Testis (tissue), 3 donors: Measurements from ENCODE around the gene KBTBD4. TPM values are rescaled to one million over a fixed set of nuclear protein-coding genes. Genes with fewer than 3 reads are reported as not detected.
A peak's percentile ranks its signal among the peaks of the same experiment; 100 is the strongest.
"Not testable (repeated sequence)": the region's sequence is repeated elsewhere in the genome, so short reads cannot be mapped to it uniquely, and the experiment has no call there.

Source experiments
- DNase-seq: peaks from one replicate; pipeline ENCODE4 v3.0.0-alpha.2; 2019
- H3K27ac ChIP-seq, 2 donors: fragments of 200-600 bp; sonication (generic); one replicate each; pipeline ENCODE4 v1.5.1; 2019
- H3K27me3 ChIP-seq: fragments of 200-600 bp; sonication (generic); one replicate; pipeline ENCODE4 v1.5.1; 2019
- H3K36me3 ChIP-seq: fragments of 200-600 bp; sonication (generic); one replicate; pipeline ENCODE4 v1.5.1; 2017; ENCODE audit warnings: low read depth; ENCODE audit errors: missing control alignments
- H3K4me1 ChIP-seq: fragments of 200-600 bp; sonication (generic); one replicate; pipeline ENCODE4 v1.5.1; 2019
- H3K4me3 ChIP-seq, 2 donors: fragments of 200-600 bp; sonication (generic); one replicate each; pipeline ENCODE4 v1.5.1; 2017 to 2019
- H3K9me3 ChIP-seq: fragments of 200-600 bp; sonication (generic); one replicate; pipeline ENCODE4 v1.5.1; 2017
- CTCF ChIP-seq, 3 experiments: fragments of 450-650 bp in 2 of 3; fragments of 200-600 bp in 1 of 3; sonication (generic) in 1 of 3; IDR thresholded peaks; one replicate each; pipeline ENCODE4 v1.5.1; 2016 to 2019; ENCODE audit warnings: antibody characterized with exemption in 3 of 3, mild to moderate bottlenecking in 2 of 3, moderate library complexity in 1 of 3
- POLR2A ChIP-seq: fragments of 450-650 bp; IDR thresholded peaks from one replicate; pipeline ENCODE4 v1.6.1; 2017; ENCODE audit warnings: antibody characterized with exemption, mild to moderate bottlenecking, moderate library complexity
- WGBS, 2 donors: methylation state at CpG; one replicate each; pipeline ENCODE4 v1.1.5; 2018; 5-methylcytosine and 5-hydroxymethylcytosine counted together
- intact Hi-C: fragments of 100-400 bp; cut with DNase I; formaldehyde crosslinking; loops from one replicate; pipeline ENCODE4 v1.15.1; 2023; ENCODE audit warnings: low total_unique reads
- polyA plus RNA-seq: library from polyadenylated mRNA; stranded (reverse); fragments of 350-450 nt; fragmentation: Illumina TruSeq; extraction: RNeasy Lipid Tissue Mini Kit (QIAGEN cat#74804); gene quantifications from one replicate; pipeline ENCODE4 v1.2.3, GENCODE V29; 2014; ENCODE audit warnings: low read depth, low replicate concordance; ENCODE audit not compliant: insufficient read depth
- total RNA-seq, 2 donors: library from RNA; depleted of rRNA; stranded (reverse); fragments of >200 nt; gene quantifications; one replicate each; pipeline ENCODE4 v1.2.3, GENCODE V29; 2016

KBTBD4 gene
- total and polyA plus RNA-seq, 3 donors from 2014 or later = 27.8 to 35.9 (median 35.5) TPM

GRCh38 chr11:47533690-47534151 lies 45.0 kb downstream of the KBTBD4 start:
- Histone ChIP-seq H3K27me3 (no peaks in the 10 kb centered on the region), H3K9me3 (no peaks in the 10 kb centered on the region), H3K4me1 (peaks cover 37% of the 10 kb centered on the region), H3K36me3 (no peaks in the 10 kb centered on the region), H3K27ac (no peak overlapping the region), H3K4me3 (no peak overlapping the region)
- no peak for TF ChIP-seq CTCF (IDR thresholded peaks at IDR 0.05)
- no peak for TF ChIP-seq POLR2A
- WGBS, 2 donors = 81 to 95% methylated on average over 2 of the region's 2 CpGs
- no peak for DNase-seq
- intact Hi-C loops = no loop called here

GRCh38 chr11:47532597-47533213 lies 46.1 kb downstream of the KBTBD4 start:
- intact Hi-C loops = no loop called here
- Histone ChIP-seq H3K4me1 (peaks cover 37% of the 10 kb centered on the region), H3K9me3 (no peaks in the 10 kb centered on the region), H3K27me3 (no peaks in the 10 kb centered on the region), H3K4me3 (no peak overlapping the region), H3K27ac (no peak overlapping the region), H3K36me3 (no peaks in the 10 kb centered on the region)
- TF ChIP-seq CTCF (IDR thresholded peaks at IDR 0.05) = no peak
- TF ChIP-seq POLR2A = no peak
- WGBS, 2 donors = 72% methylated on average over 2 of the region's 2 CpGs
- DNase-seq = no peak

- Histone ChIP-seq H3K27ac (no peak overlapping the region), H3K36me3 (no peaks in the 10 kb centered on the region), H3K9me3 (no peaks in the 10 kb centered on the region), H3K4me3 (no peak overlapping the region), H3K4me1 (peaks cover 39% of the 10 kb centered on the region), H3K27me3 (no peaks in the 10 kb centered on the region)
- DNase-seq = no peak
- 71 to 74% methylated on average over 3 of the region's 3 CpGs for WGBS, 2 donors
- intact Hi-C loops = no loop called here
- TF ChIP-seq CTCF (IDR thresholded peaks at IDR 0.05) (no peak), POLR2A (no peak)
Measured at GRCh38 chr11:47531666-47532065, 47.1 kb downstream of the KBTBD4 start.

- H3K9me3 ChIP-seq, H3K36me3 ChIP-seq, H3K27me3 ChIP-seq, H3K4me3 ChIP-seq, intact Hi-C loops, H3K27ac ChIP-seq: not testable (repeated sequence)
- peaks cover 37% of the 10 kb centered on the region for H3K4me1 ChIP-seq
- DNase-seq = peak; percentile 35
- WGBS, 2 donors = 58 to 72% methylated on average over 9 of the region's 9 CpGs
Measured at GRCh38 chr11:47530721-47531120, 48.0 kb downstream of the KBTBD4 start.

GRCh38 chr11:47529951-47530350 lies 48.8 kb downstream of the KBTBD4 start:
- H3K27ac ChIP-seq = no peak overlapping the region
- intact Hi-C loops = no loop called here
- no peaks in the 10 kb centered on the region for H3K9me3 ChIP-seq
- H3K36me3 ChIP-seq = no peaks in the 10 kb centered on the region
- WGBS, 2 donors = 90 to 95% methylated on average over 4 of the region's 4 CpGs
- no peaks in the 10 kb centered on the region for H3K27me3 ChIP-seq
- no peak for DNase-seq
- H3K4me1 ChIP-seq = peaks cover 37% of the 10 kb centered on the region
- TF ChIP-seq POLR2A (no peak), CTCF (IDR thresholded peaks at IDR 0.05) (no peak)
- H3K4me3 ChIP-seq = no peak overlapping the region
